Mesothelial cell of epicardium (in vitro differentiated cells): ENCODE results near the gene PTGER1. TPM values are rescaled to one million over a fixed set of nuclear protein-coding genes. Genes with fewer than 3 reads are reported as not detected.
"Not testable (repeated sequence)": the region's sequence is repeated elsewhere in the genome, so short reads cannot be mapped to it uniquely, and the experiment has no call there.

Source experiments
- DNase-seq, 2 experiments: peaks; one replicate each; pipeline ENCODE4 v3.0.0; 2021; ENCODE audit warnings: low spot score in 2 of 2; ENCODE audit not compliant: unreplicated experiment in 2 of 2
- H3K27ac Mint-ChIP-seq: 2 replicates; pipeline ENCODE4 v1.8.0; 2021; ENCODE audit warnings: mixed read lengths
- H3K27me3 Mint-ChIP-seq: 2 replicates; pipeline ENCODE4 v1.8.0; 2021; ENCODE audit warnings: low read depth, mixed read lengths
- H3K36me3 Mint-ChIP-seq: 2 replicates; pipeline ENCODE4 v1.8.0; 2021; ENCODE audit warnings: mixed read lengths
- H3K4me1 Mint-ChIP-seq: 2 replicates; pipeline ENCODE4 v1.8.0; 2021; ENCODE audit warnings: mixed read lengths
- H3K4me3 Mint-ChIP-seq: 2 replicates; pipeline ENCODE4 v1.8.0; 2021; ENCODE audit warnings: mild to moderate bottlenecking, moderate library complexity, mixed read lengths
- H3K9me3 Mint-ChIP-seq: 2 replicates; pipeline ENCODE4 v1.8.0; 2021; ENCODE audit warnings: mixed read lengths
- CTCF ChIP-seq: fragments of 200-600 bp; sonication (generic); IDR thresholded peaks from one replicate; pipeline ENCODE4 v1.5.0; 2021; ENCODE audit warnings: antibody characterized with exemption; ENCODE audit not compliant: unreplicated experiment
- total RNA-seq: library from RNA; stranded (reverse); gene quantifications from 3 replicates; pipeline ENCODE4 v1.2.1, GENCODE V29; 2021

The PTGER1 gene
- total RNA-seq, 1 donor from 2014 or later = 3.5 TPM

GRCh38 chr19:14512406-14512961 is 37.3 kb upstream of the PTGER1 start:
- Mint-ChIP-seq H3K27ac (no peak overlapping the region), H3K9me3 (no peaks in the 10 kb centered on the region), H3K4me1 (peaks cover 55% of the 10 kb centered on the region), H3K27me3 (no peaks in the 10 kb centered on the region), H3K4me3 (no peak overlapping the region), H3K36me3 (peaks cover 26% of the 10 kb centered on the region)
- no peak for TF ChIP-seq CTCF
- no peak for DNase-seq

- Mint-ChIP-seq H3K9me3 (no peaks in the 10 kb centered on the region), H3K27ac (peak overlapping the region; percentile 88), H3K4me1 (peaks cover 54% of the 10 kb centered on the region), H3K36me3 (peaks cover 21% of the 10 kb centered on the region), H3K27me3 (no peaks in the 10 kb centered on the region), H3K4me3 (no peak overlapping the region)
- DNase-seq = no peak
- TF ChIP-seq CTCF = no peak
Observed at GRCh38 chr19:14511229-14511593, 36.1 kb upstream of the PTGER1 start.

GRCh38 chr19:14510311-14511228 is 35.4 kb upstream of the PTGER1 start:
- Mint-ChIP-seq H3K27ac (peak overlapping the region; percentile 88), H3K9me3 (no peaks in the 10 kb centered on the region), H3K27me3 (no peaks in the 10 kb centered on the region), H3K4me1 (peaks cover 54% of the 10 kb centered on the region), H3K36me3 (peaks cover 15% of the 10 kb centered on the region), H3K4me3 (no peak overlapping the region)
- TF ChIP-seq CTCF = no peak
- DNase-seq = no peak

- TF ChIP-seq CTCF = no peak
- Mint-ChIP-seq H3K27ac (peak overlapping the region; percentile 99), H3K27me3 (no peaks in the 10 kb centered on the region), H3K9me3 (no peaks in the 10 kb centered on the region), H3K36me3 (no peaks in the 10 kb centered on the region), H3K4me1 (peaks cover 56% of the 10 kb centered on the region), H3K4me3 (no peak overlapping the region)
- DNase-seq = no peak
Observed at GRCh38 chr19:14507704-14508542, 32.8 kb upstream of the PTGER1 start.

GRCh38 chr19:14505488-14506239 is 30.5 kb upstream of the PTGER1 start:
- H3K27ac Mint-ChIP-seq = peak overlapping the region; percentile 99
- peak overlapping the region; percentile 33 for H3K4me3 Mint-ChIP-seq
- no peaks in the 10 kb centered on the region for H3K27me3 Mint-ChIP-seq

DNA sequence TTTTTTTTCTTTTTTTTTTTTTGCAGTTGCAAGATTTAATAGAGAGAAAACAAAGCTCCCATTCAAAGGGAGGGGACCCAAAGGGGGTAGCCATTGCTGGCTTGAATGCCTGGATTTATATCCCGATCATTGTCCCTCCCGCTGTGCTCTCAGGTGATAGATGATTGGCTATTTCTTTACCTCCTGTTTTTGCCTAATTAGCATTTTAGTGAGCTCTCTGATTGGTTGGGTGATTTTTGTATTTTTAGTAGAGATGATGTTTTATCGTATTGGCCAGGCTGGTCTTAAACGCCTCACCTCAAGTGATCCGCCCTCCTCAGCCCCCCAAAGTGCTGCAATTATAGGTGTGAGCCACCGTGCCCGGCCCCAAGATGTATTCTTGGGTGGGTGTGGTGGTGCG is 29.4 kb upstream of the PTGER1 start:
- not testable (repeated sequence) for H3K36me3 Mint-ChIP-seq, DNase-seq, H3K4me3 Mint-ChIP-seq, H3K27me3 Mint-ChIP-seq, H3K9me3 Mint-ChIP-seq
- peaks cover 44% of the 10 kb centered on the region for H3K4me1 Mint-ChIP-seq
- peak overlapping the region; percentile 32 for H3K27ac Mint-ChIP-seq

More at GRCh38 chr19:14505488-14506239, 30.5 kb upstream of the PTGER1 start:
- Mint-ChIP-seq H3K9me3 (no peaks in the 10 kb centered on the region), H3K36me3 (no peaks in the 10 kb centered on the region), H3K4me1 (peaks cover 50% of the 10 kb centered on the region)
- DNase-seq = peak; percentile 54 to 81
- peak; percentile 70 for TF ChIP-seq CTCF
